IPS-18a (cell line): ENCODE measurements around the gene CEP170B.
"Not testable (repeated sequence)": the region's sequence is repeated elsewhere in the genome, so short reads cannot be mapped to it uniquely, and the experiment has no call there.

ENCODE experiments used
- H3K27ac ChIP-seq: one replicate; pipeline ENCODE4 v1.5.1; 2013; ENCODE audit warnings: low read length
- H3K27me3 ChIP-seq: one replicate; pipeline ENCODE4 v1.6.1; 2013; ENCODE audit warnings: mild to moderate bottlenecking, low read length; ENCODE audit not compliant: control insufficient read depth, insufficient read depth
- H3K36me3 ChIP-seq: one replicate; pipeline ENCODE4 v1.6.1; 2013; ENCODE audit warnings: low read depth, low read length; ENCODE audit not compliant: control insufficient read depth
- H3K4me1 ChIP-seq: one replicate; pipeline ENCODE4 v1.6.1; 2013; ENCODE audit warnings: low read depth, low read length; ENCODE audit not compliant: control insufficient read depth
- H3K4me3 ChIP-seq: one replicate; pipeline ENCODE4 v1.5.1; 2013; ENCODE audit warnings: low read length
- H3K9ac ChIP-seq: one replicate; pipeline ENCODE4 v1.6.1; 2013; ENCODE audit warnings: mild to moderate bottlenecking, low read length, moderate library complexity
- H3K9me3 ChIP-seq: one replicate; pipeline ENCODE4 v1.6.1; 2013; ENCODE audit warnings: low read depth, low read length; ENCODE audit not compliant: control insufficient read depth

CEP170B gene

DNA sequence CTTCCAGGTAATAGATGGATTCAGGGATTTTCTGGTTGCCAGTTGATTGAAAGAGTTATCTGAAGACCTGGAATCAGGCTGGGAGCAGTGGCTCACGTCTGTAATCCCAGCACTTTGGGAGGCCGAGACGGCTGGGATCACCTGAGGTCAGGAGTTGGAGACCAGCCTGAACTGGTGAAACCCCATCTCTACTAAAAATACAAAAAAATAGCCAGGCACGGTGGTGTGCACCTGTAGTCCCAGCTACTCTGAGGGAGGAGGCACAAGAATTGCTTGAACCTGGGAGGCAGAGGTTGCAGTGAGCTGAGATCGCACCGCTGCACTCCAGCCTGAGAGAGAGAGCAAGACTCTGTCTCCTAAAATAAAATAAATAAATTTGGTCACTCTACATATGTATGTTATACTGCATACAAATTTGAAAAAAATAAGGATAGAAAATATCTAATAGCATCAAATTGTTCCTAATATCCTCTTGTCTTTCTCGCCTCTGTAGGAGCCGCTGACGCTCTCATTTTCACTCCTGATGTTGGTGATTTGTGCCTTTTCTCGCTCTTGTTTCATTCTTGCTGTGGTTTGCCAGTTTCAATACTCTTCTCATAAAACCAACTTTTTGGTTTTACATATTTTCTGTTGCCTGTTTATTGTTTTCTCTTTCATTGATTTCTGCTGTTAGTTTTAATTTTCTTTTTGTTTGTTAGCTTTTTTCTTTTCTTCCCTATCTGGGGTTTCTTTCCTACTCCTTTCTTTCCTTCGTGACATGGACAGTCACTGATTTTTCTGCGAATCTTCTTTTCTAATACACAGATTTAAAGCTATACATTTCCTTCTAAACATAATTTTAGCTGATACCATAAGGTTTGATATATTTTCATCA lies 35.8 kb downstream of the CEP170B start:
- no peak overlapping the region for H3K27ac ChIP-seq
- H3K4me3 ChIP-seq, result no peak overlapping the region
- no peaks in the 10 kb centered on the region for H3K9me3 ChIP-seq
- no peaks in the 10 kb centered on the region for H3K4me1 ChIP-seq
- no peak overlapping the region for H3K9ac ChIP-seq
- H3K36me3 ChIP-seq, result no peaks in the 10 kb centered on the region
- H3K27me3 ChIP-seq, result peaks cover 39% of the 10 kb centered on the region

DNA sequence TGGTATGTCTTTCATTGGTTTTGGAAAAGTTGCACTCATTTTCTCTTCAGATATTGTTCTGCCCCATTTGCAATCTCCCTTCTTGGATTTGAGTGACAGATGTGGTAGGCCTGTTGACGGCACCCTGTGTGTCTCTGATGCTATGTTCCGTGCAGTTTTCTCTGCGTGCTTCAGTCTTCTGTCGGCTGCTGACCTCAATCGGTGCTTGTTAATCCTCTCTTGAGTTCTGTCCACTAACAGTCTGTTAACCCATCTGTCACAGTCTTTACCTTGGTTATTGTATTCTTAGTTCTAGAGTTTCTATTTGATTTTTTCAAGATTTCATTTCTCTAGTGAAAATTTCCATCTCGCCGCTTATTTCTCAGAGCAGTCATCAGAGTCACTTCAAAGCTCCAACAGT lies 38.9 kb downstream of the CEP170B start:
- Histone ChIP-seq H3K4me1 (no peaks in the 10 kb centered on the region), H3K9me3 (no peaks in the 10 kb centered on the region), H3K4me3 (no peak overlapping the region), H3K27ac (no peak overlapping the region), H3K9ac (no peak overlapping the region), H3K36me3 (no peaks in the 10 kb centered on the region), H3K27me3 (peaks cover 69% of the 10 kb centered on the region)

DNA sequence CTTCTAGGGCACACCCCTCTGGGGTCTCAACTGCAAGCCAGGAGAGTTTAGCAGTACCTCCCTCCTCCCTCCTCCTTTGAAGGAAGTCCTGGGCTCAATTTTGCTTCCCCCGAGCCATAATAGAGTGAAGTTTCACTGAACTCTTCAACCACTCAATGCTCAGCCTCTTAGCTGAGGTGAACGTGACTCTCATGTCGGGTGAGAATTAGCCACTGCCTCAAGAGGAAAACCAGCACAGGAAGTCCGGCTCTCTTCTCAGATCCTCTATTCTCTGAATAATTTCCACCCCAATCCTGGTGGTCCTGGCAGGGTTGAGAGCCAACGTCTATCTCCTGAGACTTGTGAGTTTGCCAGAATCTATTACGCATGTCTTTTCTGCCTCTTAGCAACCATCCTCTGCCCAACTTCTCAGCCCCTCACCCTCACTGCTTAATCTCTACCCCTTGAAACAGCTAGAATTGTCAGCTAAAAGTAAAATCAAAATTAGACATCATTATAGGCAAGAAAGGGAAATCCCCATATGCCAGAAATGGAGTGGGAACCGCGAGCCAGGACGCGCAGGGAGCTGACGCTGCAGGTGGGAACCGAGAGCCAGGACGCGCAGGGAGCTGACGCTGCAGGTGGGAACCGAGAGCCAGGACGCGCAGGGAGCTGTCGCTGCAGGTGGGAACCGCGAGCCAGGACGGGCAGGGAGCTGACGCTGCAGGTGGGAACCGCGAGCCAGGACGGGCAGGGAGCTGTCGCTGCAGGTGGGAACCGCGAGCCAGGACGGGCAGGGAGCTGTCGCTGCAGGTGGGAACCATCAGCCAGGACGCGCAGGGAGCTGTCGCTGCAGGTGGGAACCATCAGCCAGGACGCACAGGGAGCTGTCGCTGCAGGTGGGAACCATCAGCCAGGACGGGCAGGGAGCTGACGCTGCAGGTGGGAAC lies 39.8 kb downstream of the CEP170B start:
- not testable (repeated sequence) for H3K36me3 ChIP-seq, H3K27ac ChIP-seq, H3K4me1 ChIP-seq, H3K4me3 ChIP-seq, H3K9ac ChIP-seq, H3K9me3 ChIP-seq
- H3K27me3 ChIP-seq, result peaks cover 69% of the 10 kb centered on the region

DNA sequence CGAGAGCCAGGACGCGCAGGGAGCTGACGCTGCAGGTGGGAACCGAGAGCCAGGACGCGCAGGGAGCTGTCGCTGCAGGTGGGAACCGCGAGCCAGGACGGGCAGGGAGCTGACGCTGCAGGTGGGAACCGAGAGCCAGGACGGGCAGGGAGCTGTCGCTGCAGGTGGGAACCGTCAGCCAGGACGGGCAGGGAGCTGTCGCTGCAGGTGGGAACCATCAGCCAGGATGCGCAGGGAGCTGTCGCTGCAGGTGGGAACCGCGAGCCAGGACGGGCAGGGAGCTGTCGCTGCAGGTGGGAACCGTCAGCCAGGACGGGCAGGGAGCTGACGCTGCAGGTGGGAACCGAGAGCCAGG lies 40.5 kb downstream of the CEP170B start:
- H3K9me3 ChIP-seq, H3K9ac ChIP-seq, H3K27ac ChIP-seq, H3K4me3 ChIP-seq, H3K36me3 ChIP-seq, H3K4me1 ChIP-seq: not testable (repeated sequence)
- H3K27me3 ChIP-seq, result peaks cover 63% of the 10 kb centered on the region

DNA sequence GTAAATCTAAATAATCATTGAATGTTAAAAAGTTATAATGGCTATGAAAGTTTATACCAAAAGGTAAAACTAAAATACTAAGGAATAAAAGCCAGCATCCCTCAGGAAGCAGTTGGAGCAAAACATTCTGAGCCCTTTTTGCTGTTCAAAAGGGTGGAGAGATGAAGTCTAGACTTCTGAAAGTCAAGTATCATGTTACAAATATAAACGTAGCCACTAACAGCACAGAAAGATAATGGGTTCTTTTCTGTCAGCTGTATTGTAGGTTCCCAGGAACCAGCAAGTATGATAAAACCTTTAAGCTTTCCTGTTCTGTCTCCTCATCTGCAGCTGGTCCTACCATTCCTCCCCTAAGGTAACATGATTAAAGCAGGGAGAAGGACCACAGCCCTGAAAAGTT lies 43.2 kb downstream of the CEP170B start:
- Histone ChIP-seq H3K27ac (no peak overlapping the region), H3K36me3 (no peaks in the 10 kb centered on the region), H3K4me3 (no peak overlapping the region), H3K4me1 (no peaks in the 10 kb centered on the region), H3K9me3 (no peaks in the 10 kb centered on the region), H3K27me3 (peaks cover 56% of the 10 kb centered on the region), H3K9ac (no peak overlapping the region)

DNA sequence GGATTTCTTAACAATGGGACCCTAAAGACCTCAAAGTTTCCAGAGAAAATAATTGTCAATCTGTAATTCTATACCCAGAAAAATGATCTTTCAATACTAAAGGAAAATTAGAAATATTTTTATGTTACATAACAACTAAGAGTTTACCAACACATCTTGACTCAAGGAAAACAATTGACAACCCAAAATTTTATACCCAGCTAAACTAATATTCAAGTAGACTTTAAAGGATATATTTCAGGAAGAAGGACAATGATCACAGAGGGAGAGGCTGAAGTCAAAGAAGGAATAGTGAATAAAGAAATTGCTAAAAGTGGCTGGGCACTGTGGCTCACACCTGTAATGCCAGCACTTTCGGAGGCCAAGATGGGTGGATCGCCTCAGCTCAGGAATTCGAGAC lies 47.0 kb downstream of the CEP170B start:
- Histone ChIP-seq H3K36me3 (no peaks in the 10 kb centered on the region), H3K9me3 (no peaks in the 10 kb centered on the region), H3K27me3 (peaks cover 27% of the 10 kb centered on the region), H3K27ac (no peak overlapping the region), H3K4me1 (no peaks in the 10 kb centered on the region), H3K4me3 (no peak overlapping the region), H3K9ac (no peak overlapping the region)

DNA sequence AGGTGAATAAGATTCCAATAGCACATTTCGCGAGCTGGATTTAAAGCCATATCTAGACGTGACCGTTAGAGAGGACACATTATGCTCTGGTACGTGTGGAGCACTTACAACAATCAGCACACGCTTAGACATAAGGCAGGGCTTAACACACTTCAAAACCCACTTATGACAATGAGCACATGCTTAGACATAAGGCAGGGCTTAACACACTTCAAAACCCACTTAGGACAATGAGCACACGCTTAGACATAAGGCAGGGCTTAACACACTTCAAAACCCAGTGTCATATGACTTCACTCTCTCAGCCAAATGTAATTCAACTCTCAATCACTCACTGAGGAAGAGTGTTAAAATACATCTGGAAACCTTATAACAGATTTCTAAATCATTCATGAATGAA lies 48.4 kb downstream of the CEP170B start:
- no peaks in the 10 kb centered on the region for H3K36me3 ChIP-seq
- no peak overlapping the region for H3K27ac ChIP-seq
- H3K4me3 ChIP-seq, result no peak overlapping the region
- no peaks in the 10 kb centered on the region for H3K9me3 ChIP-seq
- H3K4me1 ChIP-seq, result no peaks in the 10 kb centered on the region
- peaks cover 14% of the 10 kb centered on the region for H3K27me3 ChIP-seq
- H3K9ac ChIP-seq, result no peak overlapping the region

DNA sequence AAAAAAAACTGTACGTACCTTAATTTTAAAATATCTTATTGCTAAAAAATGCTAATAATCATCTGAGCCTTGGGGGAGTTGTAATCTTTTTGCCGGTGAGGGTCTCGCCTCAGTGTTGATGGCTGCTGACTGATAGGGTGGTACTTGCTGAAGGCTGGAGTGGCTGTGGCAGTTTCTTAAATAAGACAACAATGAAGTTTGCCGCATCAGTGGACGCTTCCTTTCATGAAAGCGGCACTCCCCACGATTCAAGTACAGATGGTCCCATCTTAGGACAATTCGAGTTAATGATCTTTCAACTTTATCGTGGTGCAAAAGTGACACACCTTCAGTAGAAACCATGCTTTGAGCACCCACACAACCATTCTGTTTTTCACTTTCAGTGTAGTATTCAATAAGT lies 52.0 kb downstream of the CEP170B start:
- no peaks in the 10 kb centered on the region for H3K4me1 ChIP-seq
- no peak overlapping the region for H3K27ac ChIP-seq
- H3K36me3 ChIP-seq, result no peaks in the 10 kb centered on the region
- H3K9ac ChIP-seq, result no peak overlapping the region
- no peaks in the 10 kb centered on the region for H3K9me3 ChIP-seq
- no peak overlapping the region for H3K4me3 ChIP-seq
- peaks cover 8% of the 10 kb centered on the region for H3K27me3 ChIP-seq

DNA sequence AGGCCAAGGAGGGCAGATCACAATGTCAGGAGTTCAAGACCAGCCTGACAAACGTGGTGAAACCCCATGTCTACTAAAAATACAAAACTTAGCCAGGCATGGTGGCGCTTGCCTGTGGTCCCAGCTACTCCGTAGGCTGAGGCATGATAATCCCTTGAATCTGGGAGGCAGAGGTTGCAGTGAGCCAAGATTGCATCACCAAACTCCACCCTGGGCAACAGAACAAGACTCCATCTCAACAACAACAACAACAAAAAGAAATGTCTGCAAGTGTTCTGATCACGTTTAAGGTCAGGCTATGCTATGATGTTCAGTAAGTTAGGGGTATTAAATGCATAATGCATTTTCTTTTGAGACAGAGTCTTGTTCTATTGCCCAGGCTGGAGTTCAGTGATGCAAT lies 52.9 kb downstream of the CEP170B start:
- no peak overlapping the region for H3K27ac ChIP-seq

DNA sequence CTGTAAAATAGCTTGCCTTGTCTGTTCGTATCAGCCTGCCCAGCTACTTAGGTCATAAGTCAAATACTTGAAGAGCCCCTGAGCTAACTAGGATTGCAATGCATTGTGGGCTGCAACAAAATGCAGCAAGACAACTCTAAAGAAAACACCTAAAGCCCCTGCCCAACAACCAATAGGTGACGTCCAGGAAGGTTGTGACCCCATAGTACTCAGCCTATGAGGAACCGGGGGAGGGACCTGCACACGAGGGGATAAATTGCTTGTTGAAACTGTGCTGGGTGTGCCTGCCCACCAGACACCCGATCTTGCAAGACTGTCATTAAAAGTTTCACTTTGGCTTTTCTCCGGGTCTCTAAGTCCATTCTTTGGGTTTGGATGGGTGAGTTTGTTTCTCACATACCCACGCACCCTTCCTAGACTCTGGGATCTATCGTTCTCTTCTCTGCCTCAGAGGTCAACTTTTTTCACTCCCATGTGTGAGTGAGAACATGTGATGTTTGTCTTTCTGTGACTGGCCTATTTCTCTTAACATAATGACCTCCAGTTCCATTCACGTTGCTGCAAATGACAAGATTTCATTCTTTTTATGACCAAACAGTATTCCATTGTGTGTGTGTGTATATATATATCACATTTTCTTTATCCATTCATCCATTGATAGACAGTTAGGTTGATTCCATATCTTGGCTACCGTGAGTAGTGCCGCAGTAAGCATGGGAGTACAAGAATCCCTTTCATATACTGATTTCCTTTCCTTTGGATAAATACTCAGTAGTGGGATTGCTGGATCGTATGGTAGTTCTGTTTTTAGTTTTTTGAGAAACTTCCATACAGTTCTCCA lies 54.3 kb downstream of the CEP170B start:
- H3K4me1 ChIP-seq, H3K4me3 ChIP-seq, H3K36me3 ChIP-seq, H3K9ac ChIP-seq, H3K9me3 ChIP-seq, H3K27me3 ChIP-seq, H3K27ac ChIP-seq: not testable (repeated sequence)

More for the DNA sequence above, 52.9 kb downstream of the CEP170B start:
- H3K9me3 ChIP-seq, result no peaks in the 10 kb centered on the region
- H3K4me1 ChIP-seq, result no peaks in the 10 kb centered on the region
- H3K9ac ChIP-seq, result no peak overlapping the region
- no peaks in the 10 kb centered on the region for H3K36me3 ChIP-seq
- H3K27me3 ChIP-seq, result peaks cover 8% of the 10 kb centered on the region
- no peak overlapping the region for H3K4me3 ChIP-seq

DNA sequence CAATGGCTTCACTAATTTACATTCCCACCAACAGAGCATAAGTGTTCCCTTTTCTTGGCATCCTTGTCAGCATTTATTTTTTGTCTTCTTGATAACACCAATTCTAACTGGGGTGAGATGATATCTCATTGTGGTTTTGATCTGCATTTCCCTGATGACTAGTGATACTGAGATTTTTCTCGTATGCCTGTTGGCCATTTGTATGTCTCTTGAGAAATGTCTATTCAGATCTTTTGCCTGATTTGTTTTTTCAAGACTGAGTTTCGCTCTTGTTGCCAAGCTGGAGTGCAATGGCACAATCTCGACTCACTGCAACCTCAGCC lies 54.9 kb downstream of the CEP170B start:
- Histone ChIP-seq H3K4me1 (no peaks in the 10 kb centered on the region), H3K4me3 (no peak overlapping the region), H3K9me3 (no peaks in the 10 kb centered on the region), H3K36me3 (no peaks in the 10 kb centered on the region), H3K9ac (no peak overlapping the region), H3K27me3 (peaks cover 4% of the 10 kb centered on the region), H3K27ac (no peak overlapping the region)
